Measurements from ENCODE around the gene TSHZ2.
"Not testable (repeated sequence)": the region's sequence is repeated elsewhere in the genome, so short reads cannot be mapped to it uniquely, and the experiment has no call there.

Gene TSHZ2

GRCh38 chr20:53534037-53534436 is 561.9 kb downstream of the TSHZ2 start:
- TF ChIP-seq CTCF (IDR thresholded peaks at IDR 0.05; ENCODE audit: low read depth, low read length), result no peak

GRCh38 chr20:53535878-53536277 is 563.7 kb downstream of the TSHZ2 start:
- DNase-seq (ENCODE audit: extremely low read depth, low read depth), result no peak
- no peak for TF ChIP-seq CTCF (IDR thresholded peaks at IDR 0.05; ENCODE audit: low read depth, low read length)

More at GRCh38 chr20:53534037-53534436, 561.9 kb downstream of the TSHZ2 start:
- no peak for DNase-seq (ENCODE audit: extremely low read depth, low read depth)

- not testable (repeated sequence) for DNase-seq (ENCODE audit: extremely low read depth, low read depth)
Measured at GRCh38 chr20:53536382-53536781, 564.2 kb downstream of the TSHZ2 start.

DNA sequence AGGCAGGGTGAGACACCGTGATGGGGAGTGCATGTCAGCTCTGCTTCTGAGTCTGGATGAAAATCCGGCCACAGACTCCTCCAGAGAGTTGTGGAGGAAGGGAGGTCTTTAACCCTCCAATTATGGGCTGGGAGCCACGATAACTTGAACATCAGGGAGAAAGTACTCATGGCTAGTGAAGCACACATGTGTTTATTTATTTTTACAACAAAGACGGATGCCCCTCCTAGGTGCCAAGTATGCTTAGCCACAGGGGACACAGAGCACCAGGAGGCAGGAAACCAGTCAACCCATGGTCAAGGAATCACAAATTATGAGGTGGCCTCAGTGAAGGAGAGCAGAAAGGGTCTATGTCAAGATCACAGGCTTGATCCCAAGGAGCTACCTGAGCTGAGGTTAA is 567.4 kb downstream of the TSHZ2 start:
- no peak for TF ChIP-seq CTCF (IDR thresholded peaks at IDR 0.05; ENCODE audit: low read depth, low read length)

More for the DNA sequence above, 567.4 kb downstream of the TSHZ2 start:
- DNase-seq (ENCODE audit: extremely low read depth, low read depth), result no peak
